ENCODE results near the gene HOOK2.
"Not testable (repeated sequence)": the region's sequence is repeated elsewhere in the genome, so short reads cannot be mapped to it uniquely, and the experiment has no call there.

The HOOK2 gene

GRCh38 chr19:12774588-12775555 lies at the start of gene HOOK2:
Gene HOOK2, minus strand, starts transcription at chr19:12775552. Its CDS starts 103 bp downstream, at chr19:12775449.
- DNase-seq, result peak; percentile 86 to 94 (median 91)

DNA sequence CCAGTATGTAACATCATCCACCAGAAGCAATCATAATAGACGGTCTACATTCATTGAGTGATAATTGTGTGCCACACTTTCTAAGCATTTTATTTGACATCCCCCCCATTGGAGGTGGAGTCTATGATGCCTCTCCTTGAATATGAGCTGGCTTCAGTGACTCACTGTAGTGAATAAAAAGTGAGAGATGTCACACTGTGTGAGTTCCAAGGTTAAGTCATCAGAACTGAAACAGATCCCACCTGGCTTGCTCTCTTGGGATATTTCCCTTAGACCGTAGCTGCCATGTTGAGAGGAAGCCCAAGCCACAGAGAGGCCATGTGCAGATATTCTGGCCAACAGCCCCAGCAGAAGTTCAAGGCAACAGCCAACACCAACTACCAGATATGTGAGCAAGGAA lies 46.4 kb upstream of the HOOK2 start:
- no peak for DNase-seq

- not testable (repeated sequence) for DNase-seq
Observed at GRCh38 chr19:12817810-12818209, 42.5 kb upstream of the HOOK2 start.

DNA sequence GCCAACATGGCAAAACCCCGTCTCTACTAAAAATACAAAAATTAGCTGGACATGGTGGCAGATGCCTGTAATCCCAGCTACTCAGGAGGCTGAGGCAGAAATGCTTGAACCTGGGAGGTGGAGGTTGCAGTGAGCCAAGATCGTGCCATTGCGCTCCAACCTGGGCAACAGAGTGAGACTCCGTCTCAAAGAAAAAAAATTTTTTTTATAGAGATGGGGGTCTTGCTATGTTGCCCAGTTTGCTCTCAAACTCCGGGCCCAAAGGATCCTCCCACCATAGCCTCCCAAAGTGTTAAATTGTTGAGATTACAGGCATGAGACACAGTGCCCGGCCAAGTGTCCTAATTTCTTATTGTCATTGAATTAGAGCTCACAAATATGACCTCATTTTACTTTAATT lies 41.8 kb upstream of the HOOK2 start:
- not testable (repeated sequence) for DNase-seq

DNA sequence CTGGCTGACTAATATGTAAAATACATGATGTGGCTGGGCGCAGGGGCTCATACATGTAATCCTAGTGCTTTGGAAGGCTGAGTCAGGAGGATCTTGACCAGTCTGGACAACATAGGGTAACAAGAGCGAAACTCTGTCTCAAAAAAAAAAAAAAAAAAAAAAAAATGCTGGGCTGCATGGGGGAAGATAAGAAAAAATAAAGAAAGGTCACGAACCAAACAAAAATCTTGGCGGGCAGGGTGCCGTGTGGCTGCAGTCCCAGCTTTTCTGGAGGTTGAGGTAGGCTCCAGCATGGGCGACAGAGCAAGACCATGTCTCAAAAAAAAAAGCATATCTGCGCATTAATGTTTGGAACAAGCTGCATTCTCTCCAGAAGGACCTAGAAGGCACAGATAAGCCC lies 39.7 kb upstream of the HOOK2 start:
- DNase-seq, result no peak

- DNase-seq, result peak; percentile 86 to 94 (median 94)
Observed at GRCh38 chr19:12806242-12807081, 31.1 kb upstream of the HOOK2 start, which contains the start of gene RNASEH2A. Gene RNASEH2A, plus strand, starts transcription at chr19:12806584. Its CDS starts 90 bp downstream, at chr19:12806674.

DNA sequence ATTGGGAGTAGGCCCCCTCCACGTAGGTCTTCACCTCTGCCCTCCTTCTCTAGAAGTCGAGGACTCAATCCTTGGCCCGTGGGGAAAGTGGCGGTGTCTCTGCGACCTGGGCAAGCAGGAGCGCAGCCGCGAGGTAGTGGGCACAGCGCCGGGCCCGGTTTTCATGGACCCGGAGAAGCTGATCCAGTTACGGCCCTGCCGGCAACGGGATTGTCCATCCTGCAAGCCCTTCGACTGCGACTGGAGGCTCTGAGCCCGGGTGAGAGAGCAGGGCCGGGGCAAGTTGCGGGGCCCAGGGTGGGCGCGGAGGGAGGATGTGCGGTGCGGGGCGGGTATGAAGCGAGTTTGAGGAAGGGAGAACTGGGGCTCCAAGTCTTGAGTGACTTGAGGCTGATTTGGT lies 28.7 kb upstream of the HOOK2 start:
- DNase-seq, result no peak

- peak in 1 of 3 experiments; percentile 18 for DNase-seq
Observed at GRCh38 chr19:12802267-12803106, 27.1 kb upstream of the HOOK2 start.

GRCh38 chr19:12801466-12802266 lies 26.3 kb upstream of the HOOK2 start, which contains the start of the genes PRDX2 and THSD8:
Gene PRDX2, minus strand, starts transcription at chr19:12801800. Its CDS starts 539 bp downstream, at chr19:12801261.
Gene THSD8, plus strand, starts transcription at chr19:12802069. Its CDS starts 3 bp downstream, at chr19:12802072.
- DNase-seq, result peak; percentile 79 to 95 (median 95)

- DNase-seq, result peak in 2 of 3 experiments; percentile 80 to 83
Observed at GRCh38 chr19:12800923-12801465, 25.6 kb upstream of the HOOK2 start.

- no peak for DNase-seq
Observed at GRCh38 chr19:12800466-12800770, 25.1 kb upstream of the HOOK2 start.

DNA sequence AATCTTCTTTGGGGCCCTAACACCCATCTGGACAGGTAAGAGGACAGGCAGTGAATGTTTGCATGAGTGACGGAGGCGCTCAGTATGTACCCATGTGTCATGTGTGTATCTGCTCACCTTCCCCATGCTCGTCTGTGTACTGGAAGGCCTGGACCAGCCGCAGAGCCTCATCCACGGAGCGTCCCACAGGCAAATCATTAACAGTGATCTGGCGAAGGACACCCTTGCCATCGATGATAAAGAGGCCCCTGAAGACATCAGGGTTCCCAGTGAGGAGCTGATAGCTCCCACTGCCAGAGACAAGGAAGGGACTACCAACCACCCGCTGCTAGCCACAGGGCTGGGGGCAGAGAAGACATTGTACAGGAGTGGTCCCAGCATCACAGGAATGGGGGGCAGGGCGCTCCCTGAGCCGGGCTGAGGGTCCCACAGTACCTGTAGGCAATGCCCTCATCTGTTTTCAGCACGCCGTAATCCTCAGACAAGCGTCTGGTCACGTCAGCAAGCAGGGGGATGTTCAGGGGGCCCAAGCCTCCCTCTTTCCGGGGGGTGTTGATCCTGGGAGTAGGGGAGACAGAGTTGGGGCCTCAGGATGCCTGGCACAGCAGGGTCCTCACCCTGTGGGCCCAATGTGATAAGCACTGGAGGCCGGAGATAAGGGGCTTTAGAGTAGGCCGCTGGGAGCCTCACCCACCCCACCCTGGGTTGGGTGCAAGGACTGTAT lies 24.6 kb upstream of the HOOK2 start:
- no peak for DNase-seq

DNA sequence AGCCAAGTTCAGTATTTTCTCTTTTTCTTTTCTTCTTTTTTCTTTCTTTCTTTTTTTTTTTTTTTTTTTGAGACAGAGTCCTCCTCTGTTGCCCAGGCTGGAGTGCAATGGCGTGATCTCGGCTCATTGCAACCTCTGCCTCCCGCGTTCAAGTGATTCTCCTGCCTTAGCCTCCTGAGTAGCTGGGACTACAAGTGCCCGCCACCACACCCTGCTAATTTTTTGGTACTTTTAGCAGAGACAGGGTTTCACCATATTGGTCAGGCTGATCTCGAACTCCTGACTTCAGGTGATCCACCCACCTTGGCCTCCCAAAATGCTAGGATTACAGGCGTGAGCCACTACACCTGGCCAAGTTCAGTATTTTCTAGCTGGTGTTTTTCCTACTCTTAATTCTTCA lies 22.3 kb upstream of the HOOK2 start:
- DNase-seq, result not testable (repeated sequence)

- no peak for DNase-seq
Observed at GRCh38 chr19:12797141-12797587, 21.8 kb upstream of the HOOK2 start.

- peak; percentile 73 to 93 (median 80) for DNase-seq
Observed at GRCh38 chr19:12796146-12797071, 21.1 kb upstream of the HOOK2 start.

DNA sequence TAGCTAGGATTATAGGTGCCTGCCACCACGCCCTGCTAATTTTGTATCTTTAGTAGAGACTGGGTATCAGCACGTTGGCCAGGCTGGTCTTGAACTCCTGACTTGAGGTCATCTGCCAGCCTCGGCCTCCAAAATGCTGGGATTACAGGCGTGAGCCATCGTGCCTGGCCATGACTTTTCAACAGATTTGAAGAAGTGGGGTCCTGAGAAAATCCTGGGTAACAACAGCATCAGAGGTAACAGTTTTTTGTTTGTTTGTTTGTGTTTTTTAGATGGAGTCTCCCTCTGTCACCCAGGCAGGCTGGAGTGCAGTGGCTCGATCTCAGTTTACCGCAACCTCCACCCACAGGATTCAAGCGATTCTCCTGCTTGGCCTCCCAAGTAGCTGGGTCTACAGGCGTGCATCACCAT lies 19.6 kb upstream of the HOOK2 start:
- no peak for DNase-seq

GRCh38 chr19:12794196-12794941 lies 19.0 kb upstream of the HOOK2 start:
- peak in 1 of 3 experiments; percentile 42 for DNase-seq
